GM18868 (cell line): ENCODE measurements around the gene KYAT1.

Experiments
- ATAC-seq: cut with Tn5 transposase; IDR thresholded peaks from one replicate; pipeline ENCODE4 v1.9.1; 2021; ENCODE audit warnings: mild to moderate bottlenecking, moderate library complexity; ENCODE audit not compliant: unreplicated experiment

The KYAT1 gene

GRCh38 chr9:128786681-128787601 lies 94.8 kb downstream of the KYAT1 start, which contains the start of gene TBC1D13:
TBC1D13 (plus strand) TSS chr9:128787253; CDS start chr9:128787354, 101 bp downstream.
- peak; percentile 81 for ATAC-seq

GRCh38 chr9:128785427-128785826 lies 96.3 kb downstream of the KYAT1 start:
- ATAC-seq, result no peak
